T-helper 17 cell (primary cell): ENCODE measurements around the gene MAFB. TPM values are rescaled to one million over a fixed set of nuclear protein-coding genes. Genes with fewer than 3 reads are reported as not detected.

Source experiments
- ATAC-seq: fragments of 150-1000 bp; cut with Tn5 transposase; 2 replicates; pipeline ENCODE4 v1.10.0; 2021; ENCODE audit warnings: mild to moderate bottlenecking, moderate library complexity
- DNase-seq, 3 donors: peaks; one replicate each; pipeline versions ENCODE4 v3.0.0 to v3.0.0-alpha.2; 2020 to 2021
- H3K9me3 ChIP-seq: one replicate; pipeline ENCODE4 v1.7.0; 2013; ENCODE audit warnings: low read length, mild to moderate bottlenecking; ENCODE audit not compliant: control insufficient read depth, poor library complexity, severe bottlenecking
- H3K27ac Mint-ChIP-seq: one replicate; pipeline ENCODE4 v1.8.0; 2022; ENCODE audit warnings: mild to moderate bottlenecking, moderate library complexity, mixed read lengths
- H3K27me3 Mint-ChIP-seq: one replicate; pipeline ENCODE4 v1.8.0; 2022; ENCODE audit warnings: mixed read lengths
- H3K36me3 Mint-ChIP-seq: one replicate; pipeline ENCODE4 v1.8.0; 2022; ENCODE audit warnings: low read depth, mixed read lengths
- H3K4me1 Mint-ChIP-seq: one replicate; pipeline ENCODE4 v1.8.0; 2022; ENCODE audit warnings: mild to moderate bottlenecking, mixed read lengths
- H3K4me3 Mint-ChIP-seq: one replicate; pipeline ENCODE4 v1.8.0; 2022; ENCODE audit warnings: mild to moderate bottlenecking, moderate library complexity, mixed read lengths
- total RNA-seq, 4 donors: library from RNA in 2 of 4; stranded (reverse) in 2 of 4; gene quantifications; one replicate each; pipeline ENCODE4 v1.2.3 and lab custom pipeline; 2022 to 2026

The MAFB gene
- total RNA-seq, 2 donors from 2014 or later, result 0.86 to 8.9 TPM

DNA sequence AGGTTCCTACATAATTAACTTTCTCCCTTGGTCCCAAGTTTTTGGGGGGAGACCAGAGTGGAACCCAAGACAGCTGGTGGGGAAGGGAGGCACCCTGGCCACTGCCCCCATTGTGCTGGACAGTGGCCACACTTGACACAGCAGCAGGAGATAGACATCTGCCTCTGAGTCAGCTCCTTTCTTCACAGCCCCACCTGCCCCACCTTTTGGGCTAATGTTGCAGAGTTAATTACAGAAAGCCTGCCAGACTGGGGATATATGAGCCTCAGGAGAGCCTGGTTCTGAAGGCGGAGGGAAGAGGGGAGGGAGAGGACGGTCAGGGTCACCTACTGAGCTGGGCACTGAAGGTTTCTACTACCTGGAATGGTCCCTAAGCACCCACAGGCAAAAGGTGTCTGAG is 50.6 kb downstream of the MAFB start:
- Mint-ChIP-seq H3K27me3 (no peaks in the 10 kb centered on the region), H3K4me3 (no peak overlapping the region), H3K27ac (no peak overlapping the region), H3K4me1 (no peaks in the 10 kb centered on the region), H3K36me3 (no peaks in the 10 kb centered on the region)
- no peaks in the 10 kb centered on the region for H3K9me3 ChIP-seq
- ATAC-seq (no peak), DNase-seq (no peak)

DNA sequence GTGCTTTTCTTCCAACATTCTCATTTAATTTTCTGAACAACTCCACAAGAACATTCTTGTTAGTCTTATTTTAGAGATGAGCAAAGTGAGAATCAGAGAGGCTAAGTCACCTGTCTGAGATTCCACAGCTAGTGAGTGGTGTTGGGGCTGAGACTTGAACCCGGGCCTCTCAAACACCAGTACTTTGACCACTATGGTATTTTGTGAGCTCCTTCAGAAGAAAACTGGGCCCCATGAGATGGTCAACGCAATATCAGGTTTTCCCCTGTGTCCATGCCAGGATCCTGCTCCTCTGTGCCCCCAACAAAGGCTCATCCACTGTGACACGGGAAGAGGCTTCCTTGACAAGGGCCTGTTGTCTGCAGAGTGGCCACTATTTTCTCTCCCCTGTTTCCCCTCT is 51.9 kb downstream of the MAFB start:
- Mint-ChIP-seq H3K36me3 (no peaks in the 10 kb centered on the region), H3K27ac (no peak overlapping the region), H3K4me3 (no peak overlapping the region), H3K27me3 (peaks cover 3% of the 10 kb centered on the region), H3K4me1 (no peaks in the 10 kb centered on the region)
- ATAC-seq (no peak), DNase-seq (no peak)
- H3K9me3 ChIP-seq, result no peaks in the 10 kb centered on the region

DNA sequence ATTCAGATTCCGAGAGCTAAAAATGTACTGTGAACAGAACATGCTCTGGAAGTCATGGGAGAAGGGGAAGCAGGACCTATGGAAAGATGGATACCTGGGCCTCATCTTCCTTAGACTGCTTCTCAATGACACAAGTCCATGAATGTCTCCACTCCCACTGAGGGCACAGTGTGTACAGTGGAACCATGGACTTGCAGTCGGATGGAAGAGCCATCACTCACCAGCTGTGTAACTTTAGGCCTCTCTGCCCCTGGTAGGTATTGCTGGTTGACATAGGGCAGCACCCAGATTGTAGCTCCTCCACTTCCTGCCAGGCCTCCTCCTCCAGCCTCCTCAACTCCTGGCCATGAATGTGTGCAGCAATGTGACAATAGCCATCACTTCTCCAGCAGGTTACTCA is 52.5 kb downstream of the MAFB start:
- Mint-ChIP-seq H3K27ac (no peak overlapping the region), H3K4me1 (no peaks in the 10 kb centered on the region), H3K4me3 (no peak overlapping the region), H3K36me3 (no peaks in the 10 kb centered on the region), H3K27me3 (peaks cover 4% of the 10 kb centered on the region)
- ATAC-seq, result no peak
- no peak for DNase-seq
- H3K9me3 ChIP-seq, result no peaks in the 10 kb centered on the region

DNA sequence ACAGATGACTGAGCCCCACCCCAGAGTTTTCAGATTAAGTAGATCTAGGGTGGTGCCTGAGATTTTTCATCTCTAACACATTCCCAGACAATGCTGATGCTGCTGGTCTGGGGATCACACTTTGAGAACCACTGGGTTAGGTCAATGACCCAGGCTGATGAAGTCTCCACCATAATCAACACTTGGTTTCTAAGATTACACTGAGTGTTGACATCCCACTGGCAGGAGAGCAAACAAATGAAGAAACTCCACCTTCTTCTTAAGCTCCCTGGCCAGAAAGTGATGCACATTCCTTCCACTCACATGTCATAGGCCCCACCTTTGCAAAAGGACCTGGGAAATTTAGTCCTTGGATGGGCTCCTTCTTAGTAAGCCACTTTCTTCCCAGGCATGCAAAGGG is 53.1 kb downstream of the MAFB start:
- H3K36me3 Mint-ChIP-seq, result no peaks in the 10 kb centered on the region
- no peak overlapping the region for H3K4me3 Mint-ChIP-seq
- H3K9me3 ChIP-seq, result no peaks in the 10 kb centered on the region
- peaks cover 4% of the 10 kb centered on the region for H3K27me3 Mint-ChIP-seq
- no peaks in the 10 kb centered on the region for H3K4me1 Mint-ChIP-seq
- DNase-seq (no peak), ATAC-seq (no peak)
- no peak overlapping the region for H3K27ac Mint-ChIP-seq
